GM23248 (cell line): ENCODE results near the gene AMACR.

ENCODE experiments used
- EZH2 ChIP-seq: fragments of 200-600 bp; sonication (generic); IDR thresholded peaks from 2 replicates; pipeline ENCODE4 v1.6.1; 2018; ENCODE audit warnings: antibody characterized with exemption, mild to moderate bottlenecking; ENCODE audit not compliant: insufficient read depth, poor library complexity, severe bottlenecking
- EZH2phosphoT487 ChIP-seq: fragments of 200-600 bp; sonication (generic); IDR thresholded peaks from 2 replicates; pipeline ENCODE4 v1.6.1; 2018; ENCODE audit warnings: antibody characterized with exemption, moderate library complexity, mild to moderate bottlenecking, low read depth; ENCODE audit not compliant: insufficient read depth

GRCh38 chr5:34016750-34017149 lies 8.9 kb upstream of the AMACR start:
- TF ChIP-seq EZH2phosphoT487 (no peak), EZH2 (no peak)
